Right atrium auricular region (tissue), 2 donors: ENCODE results near the gene MATN3. TPM values are rescaled to one million over a fixed set of nuclear protein-coding genes. Genes with fewer than 3 reads are reported as not detected.

Experiments
- DNase-seq: peaks from one replicate; pipeline ENCODE4 v3.0.0-alpha.2; 2019; ENCODE audit warnings: low spot score
- H3K27ac ChIP-seq, 2 donors: fragments of 200-600 bp; sonication (generic); 1 replicate in 1 of 2; 2 replicates in 1 of 2; pipeline ENCODE4 v1.5.1; 2016 to 2019
- H3K27me3 ChIP-seq, 2 donors: fragments of 200-600 bp; sonication (generic); one replicate each; pipeline versions ENCODE4 v1.5.1 to v1.6.0; 2017 to 2019
- H3K36me3 ChIP-seq: fragments of 200-600 bp; sonication (generic); one replicate; pipeline ENCODE4 v1.5.1; 2016
- H3K4me1 ChIP-seq, 2 donors: fragments of 200-600 bp; sonication (generic); one replicate each; pipeline versions ENCODE4 v1.5.1 to v1.6.0; 2017 to 2019
- H3K4me3 ChIP-seq, 2 donors: fragments of 200-600 bp; sonication (generic); 1 replicate in 1 of 2; 2 replicates in 1 of 2; pipeline ENCODE4 v1.5.1; 2017 to 2019; ENCODE audit warnings: mild to moderate bottlenecking in 1 of 2, moderate library complexity in 1 of 2
- H3K9me3 ChIP-seq, 2 donors: fragments of 200-600 bp; sonication (generic); one replicate each; pipeline ENCODE4 v1.5.1; 2019
- total RNA-seq, 2 donors: library from RNA; depleted of rRNA; stranded (reverse); fragments of >200 nt; gene quantifications; one replicate each; pipeline ENCODE4 v1.1.0, GENCODE V29; 2016
- TF ChIP-seq, protein P1 (sequence below), 2 donors: fragments of 200-600 bp; sonication (generic); IDR thresholded peaks; one replicate each; pipeline ENCODE4 v1.5.1; 2019; ENCODE audit warnings: antibody characterized with exemption in 2 of 2

The MATN3 gene
- total RNA-seq, 2 donors from 2014 or later, result not detected

GRCh38 chr2:20011276-20012031 is 1.0 kb downstream of the MATN3 start:
- no peaks in the 10 kb centered on the region for H3K9me3 ChIP-seq
- DNase-seq, result no peak
- no peak overlapping the region for H3K27ac ChIP-seq
- no peaks in the 10 kb centered on the region for H3K36me3 ChIP-seq
- H3K4me3 ChIP-seq, result no peak overlapping the region
- TF ChIP-seq, protein P1, sequence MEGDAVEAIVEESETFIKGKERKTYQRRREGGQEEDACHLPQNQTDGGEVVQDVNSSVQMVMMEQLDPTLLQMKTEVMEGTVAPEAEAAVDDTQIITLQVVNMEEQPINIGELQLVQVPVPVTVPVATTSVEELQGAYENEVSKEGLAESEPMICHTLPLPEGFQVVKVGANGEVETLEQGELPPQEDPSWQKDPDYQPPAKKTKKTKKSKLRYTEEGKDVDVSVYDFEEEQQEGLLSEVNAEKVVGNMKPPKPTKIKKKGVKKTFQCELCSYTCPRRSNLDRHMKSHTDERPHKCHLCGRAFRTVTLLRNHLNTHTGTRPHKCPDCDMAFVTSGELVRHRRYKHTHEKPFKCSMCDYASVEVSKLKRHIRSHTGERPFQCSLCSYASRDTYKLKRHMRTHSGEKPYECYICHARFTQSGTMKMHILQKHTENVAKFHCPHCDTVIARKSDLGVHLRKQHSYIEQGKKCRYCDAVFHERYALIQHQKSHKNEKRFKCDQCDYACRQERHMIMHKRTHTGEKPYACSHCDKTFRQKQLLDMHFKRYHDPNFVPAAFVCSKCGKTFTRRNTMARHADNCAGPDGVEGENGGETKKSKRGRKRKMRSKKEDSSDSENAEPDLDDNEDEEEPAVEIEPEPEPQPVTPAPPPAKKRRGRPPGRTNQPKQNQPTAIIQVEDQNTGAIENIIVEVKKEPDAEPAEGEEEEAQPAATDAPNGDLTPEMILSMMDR (IDR thresholded peaks at IDR 0.05), result no peak
- peaks cover 0 to 3% of the 10 kb centered on the region in 2 donors for H3K27me3 ChIP-seq
- H3K4me1 ChIP-seq, result peaks cover 0 to 5% of the 10 kb centered on the region in 2 donors

DNA sequence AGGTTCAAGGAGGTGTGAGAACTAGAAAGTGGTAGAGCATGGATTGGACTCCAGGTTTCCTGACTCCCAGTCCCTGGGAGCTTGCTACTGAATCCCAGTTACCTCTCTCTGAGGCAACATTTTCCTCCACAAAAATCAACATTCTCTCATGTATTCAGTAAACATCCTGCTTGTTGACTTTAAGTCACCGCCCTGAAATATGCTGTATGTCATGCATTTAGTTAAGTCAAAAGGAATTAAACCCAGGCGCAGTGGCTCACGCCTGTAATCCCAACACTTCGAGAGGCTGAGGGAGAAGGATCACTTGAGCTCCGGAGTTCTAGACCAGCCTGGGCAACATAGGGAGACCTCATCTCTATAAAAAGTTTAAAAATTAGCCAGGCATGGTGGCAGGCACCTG is 3.8 kb downstream of the MATN3 start:
- peaks cover 0 to 3% of the 10 kb centered on the region in 2 donors for H3K27me3 ChIP-seq
- no peaks in the 10 kb centered on the region for H3K36me3 ChIP-seq
- H3K27ac ChIP-seq, result no peak overlapping the region
- H3K4me1 ChIP-seq, result peaks cover 0 to 5% of the 10 kb centered on the region in 2 donors
- TF ChIP-seq, protein P1 (IDR thresholded peaks at IDR 0.05), result no peak
- no peak for DNase-seq
- no peaks in the 10 kb centered on the region for H3K9me3 ChIP-seq
- no peak overlapping the region for H3K4me3 ChIP-seq

- H3K4me1 ChIP-seq, result no peaks in the 10 kb centered on the region
Measured at GRCh38 chr2:20005891-20006470, 6.5 kb downstream of the MATN3 start.

DNA sequence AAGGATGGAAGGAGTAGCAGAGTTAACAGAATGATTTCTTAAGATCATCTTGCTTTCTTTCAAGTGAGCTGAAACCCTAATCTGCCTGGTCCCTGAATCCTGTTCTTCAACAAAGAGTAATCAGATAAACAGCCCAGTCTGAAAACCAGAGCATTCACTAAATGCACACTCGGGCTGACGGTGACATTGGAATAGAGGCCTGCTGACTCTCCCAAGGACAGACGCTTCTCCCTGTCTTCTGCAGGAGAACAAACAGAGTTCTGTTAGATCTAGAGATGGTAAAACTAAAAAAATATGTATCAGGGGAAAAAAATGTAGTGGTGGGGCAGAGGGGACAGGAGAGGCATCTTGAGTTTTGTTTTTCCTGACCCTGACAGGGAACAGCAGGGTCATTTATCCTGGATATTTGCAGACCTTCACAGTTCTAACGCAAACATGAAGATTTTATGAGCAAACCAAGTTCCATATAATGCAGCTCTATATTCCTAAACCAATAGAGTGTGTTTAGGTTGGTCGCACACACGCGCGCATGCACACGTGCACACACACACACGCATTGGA is 7.3 kb downstream of the MATN3 start:
- no peak overlapping the region for H3K4me3 ChIP-seq
- TF ChIP-seq, protein P1 (IDR thresholded peaks at IDR 0.05), result no peak
- H3K36me3 ChIP-seq, result no peaks in the 10 kb centered on the region
- no peaks in the 10 kb centered on the region for H3K27me3 ChIP-seq
- no peak for DNase-seq
- H3K4me1 ChIP-seq, result no peaks in the 10 kb centered on the region
- H3K9me3 ChIP-seq, result no peaks in the 10 kb centered on the region
- no peak overlapping the region for H3K27ac ChIP-seq

More at GRCh38 chr2:20005891-20006470, 6.5 kb downstream of the MATN3 start:
- H3K36me3 ChIP-seq, result no peaks in the 10 kb centered on the region
- H3K4me3 ChIP-seq, result no peak overlapping the region
- H3K27ac ChIP-seq, result no peak overlapping the region
- no peaks in the 10 kb centered on the region for H3K9me3 ChIP-seq
- H3K27me3 ChIP-seq, result no peaks in the 10 kb centered on the region
- no peak for DNase-seq
- TF ChIP-seq, protein P1 (IDR thresholded peaks at IDR 0.05), result no peak

DNA sequence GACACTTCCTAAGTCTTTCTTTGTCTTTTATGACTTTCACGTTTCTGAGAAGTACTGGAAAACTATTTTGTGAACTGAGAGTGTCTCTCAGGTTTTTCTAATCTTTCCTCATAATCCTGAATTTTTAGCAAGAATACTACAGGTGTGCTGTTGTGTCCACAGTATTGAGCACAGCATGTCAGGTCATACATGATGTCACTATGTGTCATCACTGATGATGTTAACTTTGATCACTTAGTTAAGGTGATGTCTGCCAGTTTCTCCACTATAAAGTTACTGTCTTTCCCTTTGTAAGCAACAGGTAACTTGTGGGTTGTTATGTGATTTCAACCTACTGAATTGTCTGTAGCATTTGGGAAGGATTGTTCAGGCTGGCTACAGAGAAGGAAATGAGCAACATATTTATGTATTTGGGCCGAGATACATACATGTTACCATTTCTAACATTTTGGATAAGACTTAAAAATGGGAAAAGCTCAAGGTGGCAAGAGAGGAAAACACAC is 11.1 kb downstream of the MATN3 start:
- no peaks in the 10 kb centered on the region for H3K36me3 ChIP-seq
- no peak overlapping the region for H3K27ac ChIP-seq
- no peaks in the 10 kb centered on the region for H3K27me3 ChIP-seq
- no peak for DNase-seq
- no peaks in the 10 kb centered on the region for H3K4me1 ChIP-seq
- H3K9me3 ChIP-seq, result no peaks in the 10 kb centered on the region
- TF ChIP-seq, protein P1 (IDR thresholded peaks at IDR 0.05), result no peak
- no peak overlapping the region for H3K4me3 ChIP-seq
